ENCODE measurements around the gene VWA7.

- TF ChIP-seq CTCF (IDR thresholded peaks at IDR 0.05) (no peak), ZFX (IDR thresholded peaks at IDR 0.05; ENCODE audit: borderline replicate concordance) (no peak)
These were observed 26.6 kb downstream of the VWA7 start for GRCh38 chr6:31750411-31751022.

Measured in 22Rv1 (cell line).